Fibroblast of lung (primary cell): ENCODE data around the gene CAMTA1. TPM values are rescaled to one million over a fixed set of nuclear protein-coding genes. Genes with fewer than 3 reads are reported as not detected.

Experiments
- DNase-seq, 2 donors: peaks; one replicate each; pipeline versions ENCODE4 v3.0.0 to v3.0.0-alpha.2; 2010; ENCODE audit warnings: low read depth in 2 of 2
- H2AFZ ChIP-seq: 2 replicates; pipeline ENCODE4 v1.5.1; 2012; ENCODE audit warnings: low read length, control low read depth, inconsistent platforms
- H3K27ac ChIP-seq: 2 replicates; pipeline ENCODE4 v1.5.1; 2011; ENCODE audit warnings: low read length, control low read depth; ENCODE audit not compliant: insufficient read depth
- H3K27me3 ChIP-seq: 2 replicates; pipeline ENCODE4 v1.5.1; 2011; ENCODE audit warnings: mild to moderate bottlenecking, low read length; ENCODE audit not compliant: control insufficient read depth, insufficient read depth
- H3K36me3 ChIP-seq: 2 replicates; pipeline ENCODE4 v1.5.1; 2011; ENCODE audit warnings: low read length; ENCODE audit not compliant: control insufficient read depth, insufficient read depth
- H3K4me1 ChIP-seq: 2 replicates; pipeline ENCODE4 v1.5.1; 2011; ENCODE audit warnings: low read length; ENCODE audit not compliant: control insufficient read depth, insufficient read depth; ENCODE audit errors: extremely low read depth
- H3K4me2 ChIP-seq: 2 replicates; pipeline ENCODE4 v1.5.1; 2011; ENCODE audit warnings: low read length, control low read depth; ENCODE audit not compliant: insufficient read depth; ENCODE audit errors: extremely low read depth
- H3K4me3 ChIP-seq, 4 experiments: fragments of 200-600 bp in 1 of 4; sonication (generic) in 1 of 4; replicated peaks in 1 of 4; 2 replicates each; pipeline ENCODE4 v1.5.1; 2011 to 2016; ENCODE audit warnings: low read length in 4 of 4, low read depth in 3 of 4, mild to moderate bottlenecking in 3 of 4, control low read depth in 2 of 4, inconsistent platforms in 1 of 4, mixed read lengths in 1 of 4; ENCODE audit not compliant: insufficient read depth in 1 of 4; ENCODE audit errors: control extremely low read depth in 1 of 4
- H3K79me2 ChIP-seq: 2 replicates; pipeline ENCODE4 v1.5.1; 2012; ENCODE audit warnings: mild to moderate bottlenecking, low read length, inconsistent platforms; ENCODE audit not compliant: control insufficient read depth, insufficient read depth
- H3K9ac ChIP-seq: 2 replicates; pipeline ENCODE4 v1.5.1; 2011; ENCODE audit warnings: mild to moderate bottlenecking, low read length, control low read depth; ENCODE audit not compliant: insufficient read depth
- H3K9me3 ChIP-seq: 2 replicates; pipeline ENCODE4 v1.5.1; 2012; ENCODE audit warnings: low read depth, low read length; ENCODE audit not compliant: control insufficient read depth, insufficient read depth
- H4K20me1 ChIP-seq: 2 replicates; pipeline ENCODE4 v1.5.1; 2011; ENCODE audit warnings: low read length; ENCODE audit not compliant: control insufficient read depth, insufficient read depth; ENCODE audit errors: extremely low read depth
- EZH2 ChIP-seq: IDR thresholded peaks from 2 replicates; pipeline ENCODE4 v1.5.1; 2012; ENCODE audit warnings: low read length, control low read depth, mild to moderate bottlenecking; ENCODE audit errors: missing control alignments
- polyA plus RNA-seq, 2 donors: library from polyadenylated mRNA; depleted of rRNA in 1 of 2; stranded (reverse) in 1 of 2; unstranded in 1 of 2; fragments of >200 nt; gene quantifications; 2 replicates each; pipeline ENCODE4 v1.2.1, GENCODE V29; 2011 to 2012; ENCODE audit warnings: missing spikeins in 1 of 2
- total RNA-seq: library from RNA; depleted of rRNA; stranded (reverse); fragments of >200 nt; gene quantifications from 2 replicates; pipeline ENCODE4 v1.2.1, GENCODE V29; 2014
- TF ChIP-seq, protein P1 (sequence below), 2 donors: IDR thresholded peaks in 1 of 2; conservative IDR thresholded peaks in 1 of 2; 1 replicate in 1 of 2; 2 replicates in 1 of 2; pipeline ENCODE4 v1.5.1; 2011 to 2012; ENCODE audit warnings: low read length in 2 of 2, control low read depth in 1 of 2, inconsistent platforms in 1 of 2, low read depth in 1 of 2, mild to moderate bottlenecking in 1 of 2

The CAMTA1 gene
- total and polyA plus RNA-seq, 2 donors (not counting 1 experiment from before 2014, with no cell fraction given) = 47.6 to 86.0 TPM

GRCh38 chr1:6871300-6871972, 86.2 kb downstream of the CAMTA1 start:
- Histone ChIP-seq H3K9ac (no peak overlapping the region), H3K4me2 (no peak overlapping the region), H3K4me1 (peaks cover 8% of the 10 kb centered on the region), H2AFZ (no peak overlapping the region), H4K20me1 (no peaks in the 10 kb centered on the region), H3K27ac (no peak overlapping the region), H3K4me3 (no peak overlapping the region), H3K27me3 (no peaks in the 10 kb centered on the region), H3K79me2 (no peaks in the 10 kb centered on the region), H3K9me3 (no peaks in the 10 kb centered on the region), H3K36me3 (no peaks in the 10 kb centered on the region)
- TF ChIP-seq EZH2 = no peak
- TF ChIP-seq, protein P1, sequence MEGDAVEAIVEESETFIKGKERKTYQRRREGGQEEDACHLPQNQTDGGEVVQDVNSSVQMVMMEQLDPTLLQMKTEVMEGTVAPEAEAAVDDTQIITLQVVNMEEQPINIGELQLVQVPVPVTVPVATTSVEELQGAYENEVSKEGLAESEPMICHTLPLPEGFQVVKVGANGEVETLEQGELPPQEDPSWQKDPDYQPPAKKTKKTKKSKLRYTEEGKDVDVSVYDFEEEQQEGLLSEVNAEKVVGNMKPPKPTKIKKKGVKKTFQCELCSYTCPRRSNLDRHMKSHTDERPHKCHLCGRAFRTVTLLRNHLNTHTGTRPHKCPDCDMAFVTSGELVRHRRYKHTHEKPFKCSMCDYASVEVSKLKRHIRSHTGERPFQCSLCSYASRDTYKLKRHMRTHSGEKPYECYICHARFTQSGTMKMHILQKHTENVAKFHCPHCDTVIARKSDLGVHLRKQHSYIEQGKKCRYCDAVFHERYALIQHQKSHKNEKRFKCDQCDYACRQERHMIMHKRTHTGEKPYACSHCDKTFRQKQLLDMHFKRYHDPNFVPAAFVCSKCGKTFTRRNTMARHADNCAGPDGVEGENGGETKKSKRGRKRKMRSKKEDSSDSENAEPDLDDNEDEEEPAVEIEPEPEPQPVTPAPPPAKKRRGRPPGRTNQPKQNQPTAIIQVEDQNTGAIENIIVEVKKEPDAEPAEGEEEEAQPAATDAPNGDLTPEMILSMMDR (conservative IDR thresholded peaks at IDR 0.05 in 1 of 2, IDR thresholded peaks at IDR 0.05 in 1 of 2; ENCODE audit: low read depth in 1 of 2, low read length in 2 of 2) = no peak
- DNase-seq = no peak

DNA sequence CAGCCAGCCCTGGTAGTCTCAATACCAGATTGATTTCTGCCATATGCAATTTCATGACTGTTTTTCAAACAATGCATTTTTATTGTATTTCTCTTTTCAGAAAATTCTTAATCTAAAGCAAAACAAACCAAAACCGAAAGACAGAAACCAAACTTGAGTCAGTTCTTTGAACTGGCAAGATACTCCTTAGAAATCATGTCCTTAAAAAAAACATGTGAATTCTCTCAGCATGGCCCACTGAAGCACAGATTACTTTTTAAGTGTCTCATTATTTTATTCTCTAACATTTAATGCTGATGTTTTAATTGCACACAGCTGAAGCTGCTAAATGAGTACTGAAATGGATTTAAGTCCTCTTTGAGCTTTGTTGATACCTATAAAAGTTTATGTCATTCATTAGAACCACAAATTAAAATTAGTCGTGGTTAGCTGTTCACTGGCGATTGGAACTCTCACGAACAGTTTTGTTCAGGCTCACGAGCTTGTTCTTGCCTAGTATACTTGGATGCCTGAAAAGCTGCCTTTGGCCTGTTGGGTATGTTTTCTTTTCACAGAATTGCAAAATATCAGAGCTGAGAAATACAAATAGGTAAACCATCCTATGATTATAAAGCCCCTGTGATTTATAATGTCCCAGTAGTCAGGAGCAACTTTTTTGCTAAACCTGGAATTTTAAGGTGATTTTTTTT, 87.5 kb downstream of the CAMTA1 start:
- TF ChIP-seq, protein P1 (conservative IDR thresholded peaks at IDR 0.05 in 1 of 2, IDR thresholded peaks at IDR 0.05 in 1 of 2; ENCODE audit: low read depth in 1 of 2, low read length in 2 of 2) = no peak
- no peak for TF ChIP-seq EZH2
- no peak overlapping the region for H3K4me2 ChIP-seq
- no peaks in the 10 kb centered on the region for H3K27me3 ChIP-seq
- H3K36me3 ChIP-seq = no peaks in the 10 kb centered on the region
- no peak overlapping the region for H3K9ac ChIP-seq
- DNase-seq = peak; percentile 28 to 52
- H3K27ac ChIP-seq = no peak overlapping the region
- H4K20me1 ChIP-seq = no peaks in the 10 kb centered on the region
- H3K4me3 ChIP-seq = no peak overlapping the region
- H3K9me3 ChIP-seq = no peaks in the 10 kb centered on the region
- H2AFZ ChIP-seq = no peak overlapping the region
- no peaks in the 10 kb centered on the region for H3K79me2 ChIP-seq
- peaks cover 8% of the 10 kb centered on the region for H3K4me1 ChIP-seq

GRCh38 chr1:6873298-6874015, 88.2 kb downstream of the CAMTA1 start:
- H3K36me3 ChIP-seq = no peaks in the 10 kb centered on the region
- H3K4me1 ChIP-seq = peaks cover 8% of the 10 kb centered on the region
- no peak overlapping the region for H2AFZ ChIP-seq
- H3K9me3 ChIP-seq = no peaks in the 10 kb centered on the region
- no peak overlapping the region for H3K27ac ChIP-seq
- H3K4me3 ChIP-seq = no peak overlapping the region
- no peak overlapping the region for H3K9ac ChIP-seq
- H3K79me2 ChIP-seq = no peaks in the 10 kb centered on the region
- no peaks in the 10 kb centered on the region for H3K27me3 ChIP-seq
- TF ChIP-seq EZH2 = no peak
- TF ChIP-seq, protein P1 (conservative IDR thresholded peaks at IDR 0.05 in 1 of 2, IDR thresholded peaks at IDR 0.05 in 1 of 2; ENCODE audit: low read depth in 1 of 2, low read length in 2 of 2) = no peak
- peak; percentile 57 to 59 for DNase-seq
- H4K20me1 ChIP-seq = no peaks in the 10 kb centered on the region
- H3K4me2 ChIP-seq = no peak overlapping the region
